Stomach smooth muscle (tissue), 2 donors: ENCODE measurements around the gene LIMA1.
A peak's percentile ranks its signal among the peaks of the same experiment; 100 is the strongest.
"Not testable (repeated sequence)": the region's sequence is repeated elsewhere in the genome, so short reads cannot be mapped to it uniquely, and the experiment has no call there.

Experiments
- H3K27ac ChIP-seq: one replicate; pipeline ENCODE4 v1.7.0; 2013; ENCODE audit warnings: mild to moderate bottlenecking, low read length, inconsistent platforms
- H3K27me3 ChIP-seq, 2 donors: one replicate each; pipeline ENCODE4 v1.7.0; 2013; ENCODE audit warnings: low read length in 2 of 2; ENCODE audit not compliant: insufficient read depth in 2 of 2, control insufficient read depth in 1 of 2
- H3K36me3 ChIP-seq, 2 donors: one replicate each; pipeline ENCODE4 v1.7.0; 2013; ENCODE audit warnings: low read length in 2 of 2; ENCODE audit not compliant: control insufficient read depth in 2 of 2, insufficient read depth in 2 of 2
- H3K4me1 ChIP-seq: one replicate; pipeline ENCODE4 v1.7.0; 2013; ENCODE audit warnings: low read length; ENCODE audit not compliant: control insufficient read depth, insufficient read depth
- H3K4me3 ChIP-seq, 2 donors: one replicate each; pipeline ENCODE4 v1.7.0; 2013; ENCODE audit warnings: low read length in 2 of 2
- H3K9ac ChIP-seq, 2 donors: one replicate each; pipeline ENCODE4 v1.7.0; 2013; ENCODE audit warnings: low read length in 2 of 2, mild to moderate bottlenecking in 1 of 2
- H3K9me3 ChIP-seq, 2 donors: one replicate each; pipeline ENCODE4 v1.7.0; 2013; ENCODE audit warnings: low read length in 2 of 2; ENCODE audit not compliant: control insufficient read depth in 2 of 2
- donor health status: healthy.
- donor health status: Pancreatic carcinoma.

LIMA1 gene

DNA sequence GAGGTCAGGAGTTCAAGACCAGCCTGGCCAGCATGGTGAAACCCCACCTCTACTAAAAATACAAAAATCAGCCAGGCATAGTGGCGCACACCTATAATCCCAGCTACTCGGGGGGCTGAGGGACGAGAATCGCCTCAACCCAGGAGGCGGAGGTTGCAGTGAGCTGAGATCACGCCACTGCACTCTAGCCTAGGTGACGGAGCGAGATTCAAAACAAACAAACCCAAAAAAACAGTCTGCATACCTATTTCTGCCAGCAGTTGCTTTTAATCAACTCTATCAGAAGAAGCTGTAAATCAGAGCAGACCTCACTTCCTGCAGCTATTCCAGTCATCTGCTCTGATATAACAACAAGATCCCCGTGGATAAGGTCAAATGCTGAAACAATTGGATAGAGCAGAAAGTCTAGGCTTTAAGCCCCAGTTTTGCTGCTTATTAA is 50.5 kb downstream of the LIMA1 start:
- Histone ChIP-seq H3K36me3 (no peaks in the 10 kb centered on the region), H3K4me3 (no peak overlapping the region), H3K9ac (no peak overlapping the region), H3K9me3 (no peaks in the 10 kb centered on the region), H3K27ac (no peak overlapping the region), H3K27me3 (no peaks in the 10 kb centered on the region), H3K4me1 (no peaks in the 10 kb centered on the region)

DNA sequence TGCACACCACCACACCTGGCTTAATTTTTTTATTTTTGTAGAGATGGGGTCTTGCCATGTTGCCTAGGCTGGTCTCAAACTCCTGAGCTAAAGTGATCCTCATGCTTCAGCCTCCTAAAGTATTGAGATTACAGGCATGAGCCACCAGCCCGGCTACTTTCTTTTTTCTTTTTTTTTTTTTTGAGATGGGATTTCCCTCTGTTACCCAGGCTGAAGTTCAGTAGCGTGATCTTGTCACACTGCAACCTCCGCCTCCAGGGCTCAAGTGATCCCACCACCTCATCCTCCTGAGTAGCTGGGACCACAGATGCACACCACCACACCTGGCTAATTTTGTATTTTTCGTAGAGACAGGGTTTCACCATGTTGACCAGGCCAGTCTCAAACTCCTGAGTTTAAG is 51.1 kb downstream of the LIMA1 start:
- H3K4me3 ChIP-seq, result no peak overlapping the region
- H3K9me3 ChIP-seq, result no peaks in the 10 kb centered on the region
- no peaks in the 10 kb centered on the region for H3K36me3 ChIP-seq
- H3K9ac ChIP-seq, result no peak overlapping the region
- no peaks in the 10 kb centered on the region for H3K27me3 ChIP-seq
- no peaks in the 10 kb centered on the region for H3K4me1 ChIP-seq
- H3K27ac ChIP-seq, result no peak overlapping the region

DNA sequence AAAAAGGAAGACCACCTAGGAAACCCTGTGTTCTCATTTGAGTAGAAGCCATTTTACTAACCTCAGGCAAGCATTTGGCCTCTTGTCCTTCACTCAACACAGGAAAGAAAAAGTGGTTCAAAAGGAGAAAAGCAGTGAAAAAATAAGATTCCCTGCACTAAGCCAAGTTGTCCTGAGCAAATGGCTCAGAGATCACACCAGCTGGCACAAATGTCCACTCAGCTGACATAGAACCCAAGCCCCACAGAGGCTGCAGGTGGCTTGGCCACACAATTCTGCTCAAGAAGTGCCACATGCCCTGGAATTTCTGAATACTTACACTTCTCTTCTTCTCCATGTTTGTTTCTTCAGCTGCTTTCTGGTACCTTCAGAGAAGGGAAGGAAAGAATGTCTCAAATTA is 52.0 kb downstream of the LIMA1 start:
- Histone ChIP-seq H3K9ac (no peak overlapping the region), H3K27ac (no peak overlapping the region), H3K4me3 (no peak overlapping the region), H3K36me3 (no peaks in the 10 kb centered on the region), H3K4me1 (no peaks in the 10 kb centered on the region), H3K9me3 (no peaks in the 10 kb centered on the region), H3K27me3 (no peaks in the 10 kb centered on the region)

DNA sequence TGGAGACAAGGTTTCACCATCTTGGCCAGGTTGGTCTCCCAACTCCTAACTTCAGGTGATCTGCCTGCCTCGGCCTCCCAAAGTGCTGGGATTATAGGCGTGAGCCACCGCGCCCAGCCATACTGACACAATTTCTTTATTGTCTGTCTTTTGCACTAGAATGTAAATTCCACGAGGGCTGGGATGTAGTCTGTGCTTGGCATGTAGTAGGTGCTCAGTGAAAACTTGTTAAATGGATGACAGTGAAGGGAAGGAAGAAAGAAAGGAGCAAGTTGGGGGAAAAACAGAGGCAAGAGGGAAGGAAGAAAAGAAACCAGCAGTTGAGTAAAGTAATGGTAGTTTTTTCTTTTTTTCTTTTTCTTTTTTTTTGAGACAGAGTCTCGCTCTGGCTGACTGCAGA is 53.1 kb downstream of the LIMA1 start:
- Histone ChIP-seq H3K9ac (no peak overlapping the region), H3K36me3 (no peaks in the 10 kb centered on the region), H3K4me3 (no peak overlapping the region), H3K27ac (no peak overlapping the region), H3K27me3 (no peaks in the 10 kb centered on the region), H3K4me1 (no peaks in the 10 kb centered on the region), H3K9me3 (no peaks in the 10 kb centered on the region)

DNA sequence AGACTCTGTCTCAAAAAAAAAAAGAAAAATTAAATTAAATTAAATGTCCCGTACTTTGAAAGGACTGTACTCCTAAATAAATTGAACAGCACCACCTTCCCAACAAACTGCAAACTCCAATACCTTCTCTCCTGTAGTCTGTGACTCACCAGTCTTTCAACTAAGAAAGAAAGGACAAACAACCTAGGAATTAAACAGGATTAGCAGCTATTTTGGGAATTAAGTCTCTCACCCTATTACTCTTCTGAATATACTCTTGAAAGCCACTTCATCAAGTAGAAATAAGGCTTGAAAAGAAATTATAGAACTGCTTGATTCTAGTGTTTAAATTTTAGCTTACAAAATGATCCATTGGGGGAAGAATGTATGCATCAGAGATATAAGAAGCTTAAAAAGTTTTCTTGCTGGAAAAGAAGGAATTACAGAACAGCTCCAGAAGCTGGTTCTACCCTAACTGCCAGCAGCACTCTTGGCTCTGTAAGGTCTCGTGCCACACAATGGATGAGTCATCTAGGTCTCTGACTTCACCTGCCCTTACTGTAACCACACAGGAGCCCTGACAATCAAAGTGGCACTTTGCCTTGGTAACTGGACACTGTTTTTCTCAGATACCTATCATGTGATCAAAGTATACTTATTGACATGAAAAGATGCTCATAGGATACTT is 59.2 kb downstream of the LIMA1 start:
- no peaks in the 10 kb centered on the region for H3K9me3 ChIP-seq
- no peaks in the 10 kb centered on the region for H3K27me3 ChIP-seq
- no peaks in the 10 kb centered on the region for H3K36me3 ChIP-seq
- no peak overlapping the region for H3K9ac ChIP-seq
- H3K27ac ChIP-seq, result no peak overlapping the region
- H3K4me1 ChIP-seq, result peaks cover 10% of the 10 kb centered on the region
- no peak overlapping the region for H3K4me3 ChIP-seq

GRCh38 chr12:50222275-50222783 is 61.0 kb downstream of the LIMA1 start:
- Histone ChIP-seq H3K4me3 (peak overlapping the region; percentile 80 to 91), H3K36me3 (peaks cover 0 to 3% of the 10 kb centered on the region in 2 donors), H3K27me3 (no peaks in the 10 kb centered on the region), H3K9ac (peak overlapping the region; percentile 84 to 91), H3K4me1 (peaks cover 10% of the 10 kb centered on the region), H3K9me3 (no peaks in the 10 kb centered on the region), H3K27ac (peak overlapping the region; percentile 82)

- H3K27ac ChIP-seq, result peak overlapping the region; percentile 82
- peaks cover 10% of the 10 kb centered on the region for H3K4me1 ChIP-seq
- peak overlapping the region; percentile 84 to 91 for H3K9ac ChIP-seq
- no peaks in the 10 kb centered on the region for H3K9me3 ChIP-seq
- H3K27me3 ChIP-seq, result no peaks in the 10 kb centered on the region
- peak overlapping the region; percentile 80 to 91 for H3K4me3 ChIP-seq
- peaks cover 0 to 4% of the 10 kb centered on the region in 2 donors for H3K36me3 ChIP-seq
Measured at GRCh38 chr12:50221228-50222008, 61.9 kb downstream of the LIMA1 start.

DNA sequence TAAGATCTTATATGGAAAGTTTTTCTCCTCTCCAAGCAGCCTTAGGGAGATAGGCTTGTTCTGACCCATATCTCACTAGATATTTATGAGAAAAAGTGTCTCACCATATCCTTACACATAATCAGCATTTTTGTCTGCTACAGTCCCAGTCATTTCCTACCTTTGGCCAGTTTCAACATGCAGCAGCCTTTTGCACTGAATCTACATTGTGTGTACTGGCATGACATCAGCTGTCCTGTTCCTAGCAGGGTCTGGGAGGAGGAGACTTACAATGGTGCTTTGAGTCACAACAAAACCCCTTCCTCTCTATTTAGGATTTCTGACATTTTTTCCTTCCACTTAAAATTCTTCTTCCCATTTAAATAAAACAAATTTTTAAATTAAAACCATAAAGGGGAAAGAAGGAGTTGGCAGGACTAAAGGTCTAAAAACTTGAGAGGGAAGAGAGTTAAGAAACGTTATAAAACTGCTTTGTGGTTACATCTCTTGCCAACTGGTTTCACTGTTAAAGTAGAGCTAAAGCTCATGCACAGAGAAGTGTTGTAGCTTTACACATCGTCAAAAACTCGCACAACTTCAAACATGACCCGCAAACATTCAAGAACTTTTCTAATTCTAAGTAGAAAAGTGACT is 62.8 kb downstream of the LIMA1 start:
- Histone ChIP-seq H3K4me1 (peaks cover 10% of the 10 kb centered on the region), H3K27ac (peak overlapping the region; percentile 26), H3K9me3 (no peaks in the 10 kb centered on the region), H3K27me3 (no peaks in the 10 kb centered on the region), H3K36me3 (peaks cover 0 to 4% of the 10 kb centered on the region in 2 donors), H3K4me3 (peak overlapping the region; percentile 80 to 91), H3K9ac (peak overlapping the region; percentile 65 to 84)

- H3K27ac ChIP-seq, result no peak overlapping the region
- peak overlapping the region; percentile 41 to 52 for H3K4me3 ChIP-seq
- no peaks in the 10 kb centered on the region for H3K27me3 ChIP-seq
- H3K9ac ChIP-seq, result no peak overlapping the region
- H3K4me1 ChIP-seq, result peaks cover 9% of the 10 kb centered on the region
- H3K9me3 ChIP-seq, result no peaks in the 10 kb centered on the region
- H3K36me3 ChIP-seq, result peaks cover 0 to 4% of the 10 kb centered on the region in 2 donors
Measured at GRCh38 chr12:50219544-50219943, 63.8 kb downstream of the LIMA1 start.

GRCh38 chr12:50219001-50219400 is 64.3 kb downstream of the LIMA1 start:
- H3K9ac ChIP-seq, H3K4me1 ChIP-seq, H3K27ac ChIP-seq, H3K9me3 ChIP-seq, H3K4me3 ChIP-seq, H3K36me3 ChIP-seq, H3K27me3 ChIP-seq: not testable (repeated sequence)
